GM12891 (cell line): Measurements from ENCODE around the gene ATP13A3.

Experiments
- PAX5 ChIP-seq: IDR thresholded peaks from 2 replicates; pipeline ENCODE4 v1.6.1; 2011; ENCODE audit warnings: low read length, moderate library complexity, mild to moderate bottlenecking; ENCODE audit not compliant: insufficient read depth, severe bottlenecking
- POLR2A ChIP-seq: IDR thresholded peaks from 2 replicates; pipeline ENCODE4 v1.6.1; 2011; ENCODE audit warnings: low read depth, low read length, control low read depth
- POLR2AphosphoS5 ChIP-seq: IDR thresholded peaks from 2 replicates; pipeline ENCODE4 v1.6.1; 2011; ENCODE audit warnings: low read depth, low read length, control low read depth

DNA sequence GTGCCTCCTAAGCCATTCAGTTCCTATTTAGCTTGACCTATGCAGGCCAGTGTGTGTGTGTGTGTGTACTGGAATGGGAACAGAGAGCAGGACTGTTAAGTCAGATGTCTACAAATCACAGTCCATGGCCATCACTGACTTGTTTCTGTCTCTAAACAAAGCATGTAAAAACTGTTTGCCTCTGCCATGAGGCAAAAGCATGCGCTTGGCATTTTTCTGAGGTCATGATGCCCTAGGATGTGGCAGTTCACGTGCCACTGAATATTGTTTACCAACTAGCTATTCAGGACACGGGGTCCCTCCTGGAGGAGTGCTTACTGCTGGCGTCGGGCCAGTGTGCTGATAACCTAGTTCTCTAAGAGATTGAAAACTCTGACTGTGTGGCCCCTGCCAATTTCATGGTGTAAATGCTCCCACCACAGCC is 8.2 kb upstream of the ATP13A3 start:
- TF ChIP-seq PAX5 (no peak), POLR2A (no peak), POLR2AphosphoS5 (no peak)
